ENCODE results near the gene VASH1. TPM values are rescaled to one million over a fixed set of nuclear protein-coding genes. Genes with fewer than 3 reads are reported as not detected.

The VASH1 gene
- total RNA-seq, 1 donor from 2014 or later: 26.0 TPM

DNA sequence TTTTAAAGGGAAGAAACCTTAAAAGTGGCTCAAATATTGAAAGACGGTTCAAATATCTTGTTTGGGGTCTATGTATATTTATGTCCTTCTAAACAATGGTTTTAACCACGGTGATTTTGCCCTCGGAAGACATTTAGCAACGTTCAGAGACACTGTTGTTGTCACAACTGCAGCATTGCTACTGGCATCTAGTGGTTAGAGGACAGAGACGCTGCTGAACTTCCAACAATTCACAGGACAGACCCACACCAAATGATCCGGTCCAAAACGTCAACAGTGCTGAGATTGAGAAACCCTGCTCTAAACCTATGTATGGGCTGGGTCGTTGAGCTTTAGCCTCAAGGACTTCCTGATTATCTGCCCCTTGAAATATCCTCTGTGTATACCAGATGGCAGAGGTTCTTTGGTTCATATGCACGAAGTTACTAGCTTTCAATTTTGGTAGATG, 49.7 kb downstream of the VASH1 start:
- peak overlapping the region; percentile 92 for H3K4me3 Mint-ChIP-seq (ENCODE audit: unreplicated experiment)
- TF ChIP-seq, protein P1, sequence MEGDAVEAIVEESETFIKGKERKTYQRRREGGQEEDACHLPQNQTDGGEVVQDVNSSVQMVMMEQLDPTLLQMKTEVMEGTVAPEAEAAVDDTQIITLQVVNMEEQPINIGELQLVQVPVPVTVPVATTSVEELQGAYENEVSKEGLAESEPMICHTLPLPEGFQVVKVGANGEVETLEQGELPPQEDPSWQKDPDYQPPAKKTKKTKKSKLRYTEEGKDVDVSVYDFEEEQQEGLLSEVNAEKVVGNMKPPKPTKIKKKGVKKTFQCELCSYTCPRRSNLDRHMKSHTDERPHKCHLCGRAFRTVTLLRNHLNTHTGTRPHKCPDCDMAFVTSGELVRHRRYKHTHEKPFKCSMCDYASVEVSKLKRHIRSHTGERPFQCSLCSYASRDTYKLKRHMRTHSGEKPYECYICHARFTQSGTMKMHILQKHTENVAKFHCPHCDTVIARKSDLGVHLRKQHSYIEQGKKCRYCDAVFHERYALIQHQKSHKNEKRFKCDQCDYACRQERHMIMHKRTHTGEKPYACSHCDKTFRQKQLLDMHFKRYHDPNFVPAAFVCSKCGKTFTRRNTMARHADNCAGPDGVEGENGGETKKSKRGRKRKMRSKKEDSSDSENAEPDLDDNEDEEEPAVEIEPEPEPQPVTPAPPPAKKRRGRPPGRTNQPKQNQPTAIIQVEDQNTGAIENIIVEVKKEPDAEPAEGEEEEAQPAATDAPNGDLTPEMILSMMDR (IDR thresholded peaks at IDR 0.05): peak; percentile 80
- H3K27me3 Mint-ChIP-seq (ENCODE audit: low read depth): no peaks in the 10 kb centered on the region
- no peaks in the 10 kb centered on the region for H3K9me3 Mint-ChIP-seq (ENCODE audit: low read depth)
- DNase-seq (ENCODE audit: low spot score): no peak
- H3K27ac Mint-ChIP-seq (ENCODE audit: unreplicated experiment): peak overlapping the region; percentile 49
- peaks cover 7% of the 10 kb centered on the region for H3K36me3 Mint-ChIP-seq (ENCODE audit: low read depth)
- peaks cover 20% of the 10 kb centered on the region for H3K4me1 Mint-ChIP-seq (ENCODE audit: low read depth)

GRCh38 chr14:76811561-76811960, 50.3 kb downstream of the VASH1 start:
- DNase-seq (ENCODE audit: low spot score): no peak
- Mint-ChIP-seq H3K36me3 (ENCODE audit: low read depth) (peaks cover 7% of the 10 kb centered on the region), H3K27me3 (ENCODE audit: low read depth) (no peaks in the 10 kb centered on the region), H3K27ac (ENCODE audit: unreplicated experiment) (peak overlapping the region; percentile 49), H3K4me3 (ENCODE audit: unreplicated experiment) (peak overlapping the region; percentile 92), H3K9me3 (ENCODE audit: low read depth) (no peaks in the 10 kb centered on the region), H3K4me1 (ENCODE audit: low read depth) (peaks cover 20% of the 10 kb centered on the region)
- TF ChIP-seq, protein P1 (IDR thresholded peaks at IDR 0.05): no peak

- H3K4me1 Mint-ChIP-seq (ENCODE audit: low read depth): peaks cover 20% of the 10 kb centered on the region
- no peaks in the 10 kb centered on the region for H3K9me3 Mint-ChIP-seq (ENCODE audit: low read depth)
- TF ChIP-seq, protein P1 (IDR thresholded peaks at IDR 0.05): no peak
- H3K27ac Mint-ChIP-seq (ENCODE audit: unreplicated experiment): peak overlapping the region; percentile 83
- H3K4me3 Mint-ChIP-seq (ENCODE audit: unreplicated experiment): peak overlapping the region; percentile 92
- H3K27me3 Mint-ChIP-seq (ENCODE audit: low read depth): no peaks in the 10 kb centered on the region
- H3K36me3 Mint-ChIP-seq (ENCODE audit: low read depth): peaks cover 5% of the 10 kb centered on the region
- DNase-seq (ENCODE audit: low spot score): no peak
Measured at GRCh38 chr14:76812093-76812421, 50.8 kb downstream of the VASH1 start.

DNA sequence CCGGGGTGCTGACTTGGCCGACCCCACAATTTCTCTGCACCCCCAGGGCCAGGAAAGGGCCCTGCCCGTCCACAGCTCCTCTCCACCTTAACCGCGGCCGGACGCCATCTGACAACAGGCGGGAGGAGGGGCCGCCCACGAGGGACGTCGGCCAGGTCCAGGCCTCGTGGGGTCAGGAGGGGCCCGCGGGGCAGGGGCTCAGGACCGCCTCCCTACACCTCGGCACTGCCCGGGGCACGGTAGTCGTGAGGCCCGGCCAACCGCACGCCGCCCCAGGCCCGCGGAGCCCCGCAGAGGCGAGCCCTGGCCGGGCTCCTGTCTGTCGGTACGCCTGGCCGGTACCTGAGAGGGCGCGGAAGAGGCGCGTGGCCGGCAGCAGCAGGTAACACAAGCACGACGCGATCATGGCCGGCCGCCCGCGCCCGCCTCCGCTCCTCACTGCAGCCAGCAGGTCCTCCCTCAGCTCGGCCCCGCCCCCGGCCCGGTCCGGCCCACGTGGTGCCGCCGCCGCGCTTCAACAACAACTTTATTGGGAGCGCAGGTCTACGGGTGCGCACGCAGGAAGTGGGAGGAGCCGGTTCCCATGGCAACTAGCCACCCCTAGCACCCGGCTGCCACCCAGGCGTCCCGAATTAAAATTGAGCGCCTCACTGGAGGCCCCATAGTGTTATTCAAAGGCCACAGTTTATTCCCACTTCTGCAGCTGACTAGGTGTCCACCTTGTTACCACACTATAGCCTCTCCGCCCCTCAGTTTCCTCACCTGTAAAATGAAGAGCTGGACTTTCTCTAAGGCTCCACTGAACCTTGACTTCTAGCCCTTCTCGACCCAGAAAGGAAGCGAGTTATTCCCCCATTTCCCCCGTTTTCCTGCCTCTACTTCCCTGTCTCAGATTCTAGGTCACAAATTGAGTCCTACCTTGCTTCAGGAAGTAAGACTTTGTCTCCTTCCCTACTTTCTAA, 51.4 kb downstream of the VASH1 start, which contains the start of gene ANGEL1:
Gene ANGEL1 (minus strand): TSS at position 461 of the 962 bp plus-strand sequence. CDS start 55 bp downstream, at position 406.
- Mint-ChIP-seq H3K27me3 (ENCODE audit: low read depth) (no peaks in the 10 kb centered on the region), H3K9me3 (ENCODE audit: low read depth) (no peaks in the 10 kb centered on the region), H3K27ac (ENCODE audit: unreplicated experiment) (peak within 1 kb of the TSS; percentile 83), H3K36me3 (ENCODE audit: low read depth) (peaks cover 4% of the 10 kb centered on the region), H3K4me1 (ENCODE audit: low read depth) (peaks cover 20% of the 10 kb centered on the region), H3K4me3 (ENCODE audit: unreplicated experiment) (peak within 1 kb of the TSS; percentile 92)
- TF ChIP-seq, protein P1 (IDR thresholded peaks at IDR 0.05): no peak
- DNase-seq (ENCODE audit: low spot score): peak; percentile 97

DNA sequence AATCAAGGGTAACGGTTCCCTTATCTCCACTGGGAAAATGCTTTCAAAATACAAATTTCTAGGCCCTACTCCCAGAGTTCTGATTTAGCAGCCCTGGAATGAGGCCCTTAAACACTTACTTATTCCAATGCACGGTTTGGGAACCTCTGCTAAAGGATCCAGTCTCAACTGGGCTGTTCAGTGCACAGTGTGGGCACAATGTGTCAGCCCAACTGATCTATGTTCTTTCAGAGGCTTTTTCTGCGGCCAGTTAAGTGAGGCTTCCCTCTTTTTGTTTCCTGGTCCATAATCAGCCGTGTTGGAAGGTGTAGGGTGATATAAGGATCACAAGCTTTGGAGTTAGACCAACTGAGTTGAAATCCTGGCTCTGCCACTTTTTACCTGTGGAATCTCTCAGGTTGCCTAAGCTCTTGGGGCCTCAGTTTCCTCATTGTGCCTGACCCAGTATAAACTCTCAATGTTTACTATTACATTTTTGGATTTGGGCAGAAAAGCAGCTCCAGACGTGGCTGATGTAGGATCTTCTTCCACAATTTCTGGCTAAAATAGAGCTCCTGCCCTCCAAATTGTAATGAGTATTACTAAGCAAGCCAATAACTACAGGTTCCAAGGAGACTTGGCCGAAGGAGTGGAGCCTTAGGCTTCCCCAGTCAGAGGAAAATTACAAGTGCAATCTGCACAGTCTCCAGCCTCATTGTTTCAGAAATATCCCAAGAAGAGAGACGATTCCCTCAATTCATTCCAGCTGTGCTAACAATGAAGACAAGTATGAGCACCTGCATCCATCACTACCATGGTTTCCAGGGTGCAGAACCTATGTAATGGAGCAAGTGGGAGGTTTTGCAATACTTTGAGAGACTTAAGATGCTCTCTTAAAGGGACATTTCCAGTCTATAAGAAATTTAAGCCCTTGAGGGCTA, 53.7 kb downstream of the VASH1 start:
- Mint-ChIP-seq H3K9me3 (ENCODE audit: low read depth) (no peaks in the 10 kb centered on the region), H3K4me3 (ENCODE audit: unreplicated experiment) (no peak overlapping the region), H3K27ac (ENCODE audit: unreplicated experiment) (no peak overlapping the region), H3K36me3 (ENCODE audit: low read depth) (no peaks in the 10 kb centered on the region), H3K4me1 (ENCODE audit: low read depth) (peaks cover 20% of the 10 kb centered on the region), H3K27me3 (ENCODE audit: low read depth) (peaks cover 3% of the 10 kb centered on the region)
- DNase-seq (ENCODE audit: low spot score): no peak
- TF ChIP-seq, protein P1 (IDR thresholded peaks at IDR 0.05): no peak
